GM12872 (cell line): Measurements from ENCODE around the gene RAD51B.

Source experiments
- TF ChIP-seq, protein P1 (sequence below): IDR thresholded peaks from 3 replicates; pipeline ENCODE4 v1.5.1; 2011; ENCODE audit warnings: low read depth, mild to moderate bottlenecking, low read length, moderate library complexity; ENCODE audit not compliant: insufficient read depth

Gene RAD51B

DNA sequence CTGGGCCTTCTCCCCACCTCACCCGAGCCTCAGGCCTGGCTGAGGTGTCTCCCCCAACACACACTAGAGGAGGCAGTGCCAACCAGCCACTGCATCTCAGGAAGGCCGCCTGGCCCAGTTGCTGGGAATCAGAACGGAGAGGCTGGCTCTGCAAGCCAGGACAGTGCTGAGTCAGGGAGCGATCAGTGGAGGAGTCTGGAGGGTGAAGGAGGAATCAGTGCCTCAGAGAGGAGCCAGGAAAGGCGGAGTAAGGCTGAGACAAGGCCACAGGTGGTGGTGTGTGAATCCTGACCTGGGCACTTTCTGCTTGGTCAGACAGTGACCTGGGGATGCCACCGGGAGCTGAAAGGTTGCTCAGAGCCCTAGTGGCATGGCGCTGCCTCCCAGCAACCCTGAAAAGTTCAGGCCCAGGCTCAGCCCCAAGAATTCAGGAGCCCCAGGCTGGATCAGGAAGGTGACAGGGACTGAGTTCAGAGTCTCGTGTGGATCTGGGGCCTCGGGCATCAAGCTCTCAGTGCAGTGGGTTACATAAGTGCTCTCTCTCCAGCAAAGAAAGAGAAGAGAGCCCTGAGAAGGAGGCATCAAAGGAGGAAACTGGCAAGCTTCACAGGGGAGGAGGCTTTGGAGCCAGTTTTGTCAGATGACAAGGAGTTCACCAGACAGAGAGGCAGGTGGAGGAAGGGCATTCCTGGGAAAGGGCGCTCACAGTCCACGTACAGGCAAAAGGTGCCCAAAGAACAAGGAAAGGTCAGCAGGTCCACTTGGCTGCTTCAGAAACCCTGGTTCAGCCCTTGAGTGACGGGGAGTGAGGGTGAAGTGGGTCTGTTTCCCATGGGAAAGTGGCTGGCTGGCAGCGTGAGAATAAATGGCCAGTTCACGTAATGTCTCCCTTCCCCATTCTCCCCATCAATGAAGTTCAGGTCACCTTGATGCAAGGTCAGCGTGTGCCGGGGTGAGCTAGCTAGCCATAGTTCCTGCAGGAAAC is 885.4 kb downstream of the RAD51B start:
- TF ChIP-seq, protein P1, sequence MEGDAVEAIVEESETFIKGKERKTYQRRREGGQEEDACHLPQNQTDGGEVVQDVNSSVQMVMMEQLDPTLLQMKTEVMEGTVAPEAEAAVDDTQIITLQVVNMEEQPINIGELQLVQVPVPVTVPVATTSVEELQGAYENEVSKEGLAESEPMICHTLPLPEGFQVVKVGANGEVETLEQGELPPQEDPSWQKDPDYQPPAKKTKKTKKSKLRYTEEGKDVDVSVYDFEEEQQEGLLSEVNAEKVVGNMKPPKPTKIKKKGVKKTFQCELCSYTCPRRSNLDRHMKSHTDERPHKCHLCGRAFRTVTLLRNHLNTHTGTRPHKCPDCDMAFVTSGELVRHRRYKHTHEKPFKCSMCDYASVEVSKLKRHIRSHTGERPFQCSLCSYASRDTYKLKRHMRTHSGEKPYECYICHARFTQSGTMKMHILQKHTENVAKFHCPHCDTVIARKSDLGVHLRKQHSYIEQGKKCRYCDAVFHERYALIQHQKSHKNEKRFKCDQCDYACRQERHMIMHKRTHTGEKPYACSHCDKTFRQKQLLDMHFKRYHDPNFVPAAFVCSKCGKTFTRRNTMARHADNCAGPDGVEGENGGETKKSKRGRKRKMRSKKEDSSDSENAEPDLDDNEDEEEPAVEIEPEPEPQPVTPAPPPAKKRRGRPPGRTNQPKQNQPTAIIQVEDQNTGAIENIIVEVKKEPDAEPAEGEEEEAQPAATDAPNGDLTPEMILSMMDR = no peak

DNA sequence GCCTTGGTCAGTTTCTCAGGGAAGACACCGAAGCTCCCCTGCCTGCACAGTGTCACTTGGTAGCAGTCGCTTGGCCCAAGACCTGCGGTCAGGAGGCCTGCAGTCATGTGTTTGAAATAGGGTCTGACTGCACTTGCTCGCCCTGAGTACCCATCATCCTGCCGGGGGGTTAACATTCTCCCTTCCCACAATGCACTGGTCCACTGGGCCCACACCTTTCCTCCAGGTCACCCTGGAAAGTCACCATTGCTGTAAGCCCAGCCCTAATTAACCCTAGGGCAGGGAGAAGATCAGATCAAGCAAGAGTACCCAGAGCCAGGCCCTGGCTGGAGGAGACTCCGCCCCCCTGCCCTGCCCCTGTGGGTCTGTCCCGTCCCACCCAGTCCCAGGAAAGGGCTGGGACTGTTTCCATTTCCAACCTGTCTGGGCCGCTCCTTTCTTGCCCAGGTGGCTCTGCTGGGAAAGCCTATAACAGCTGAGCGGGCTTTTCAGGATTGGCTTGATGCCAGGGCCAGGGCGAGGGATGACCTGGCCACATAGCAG is 886.2 kb downstream of the RAD51B start:
- TF ChIP-seq, protein P1 = no peak

GRCh38 chr14:68707482-68707881 is 887.9 kb downstream of the RAD51B start:
- TF ChIP-seq, protein P1 = no peak

- TF ChIP-seq, protein P1 = no peak
These were observed 888.8 kb downstream of the RAD51B start for GRCh38 chr14:68708343-68708742.

DNA sequence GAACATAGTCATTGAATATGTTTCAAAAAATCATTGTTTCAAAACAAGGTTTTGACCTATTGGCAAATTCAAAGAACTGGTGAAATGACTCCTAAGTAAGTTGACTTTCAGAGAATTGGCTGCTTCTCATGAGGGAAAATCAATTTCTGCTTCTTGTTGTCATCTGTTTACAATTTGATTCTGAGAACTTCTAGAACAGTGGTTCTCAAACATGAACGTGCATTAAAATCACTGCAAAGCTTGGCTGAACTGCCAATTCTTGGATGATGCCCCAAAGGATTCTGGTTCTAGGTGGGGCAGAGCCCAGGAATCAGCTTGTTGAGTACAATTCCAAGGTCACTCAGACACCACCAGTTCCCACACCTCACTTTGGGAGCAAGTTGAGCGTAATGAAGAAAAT is 889.4 kb downstream of the RAD51B start:
- TF ChIP-seq, protein P1 = no peak

- TF ChIP-seq, protein P1 = no peak
These were observed 891.2 kb downstream of the RAD51B start for GRCh38 chr14:68710776-68711175.

- TF ChIP-seq, protein P1 = no peak
These were observed 892.2 kb downstream of the RAD51B start for GRCh38 chr14:68711561-68712309.
